ENCODE results near the gene EHBP1.
"Not testable (repeated sequence)": the region's sequence is repeated elsewhere in the genome, so short reads cannot be mapped to it uniquely, and the experiment has no call there.

EHBP1 gene

GRCh38 chr2:62705859-62706720, 577 bp downstream of the EHBP1 start:
- peak in 1 of 3 donors; percentile 22 for DNase-seq (ENCODE audit: low read depth in 3 of 3)

GRCh38 chr2:62706721-62707521, 1.4 kb downstream of the EHBP1 start:
- no peak for DNase-seq (ENCODE audit: low read depth in 3 of 3)

GRCh38 chr2:62708751-62709150, 3.2 kb downstream of the EHBP1 start:
- DNase-seq (ENCODE audit: low read depth in 3 of 3), result no peak

- DNase-seq (ENCODE audit: low read depth in 3 of 3), result no peak
Observed at GRCh38 chr2:62711832-62712494, 6.5 kb downstream of the EHBP1 start.

GRCh38 chr2:62713196-62713595, 7.7 kb downstream of the EHBP1 start:
- DNase-seq (ENCODE audit: low read depth in 3 of 3), result not testable (repeated sequence)

- DNase-seq (ENCODE audit: low read depth in 3 of 3), result no peak
Observed at GRCh38 chr2:62713837-62714236, 8.3 kb downstream of the EHBP1 start.

GRCh38 chr2:62716768-62717167, 11.3 kb downstream of the EHBP1 start:
- DNase-seq (ENCODE audit: low read depth in 3 of 3), result no peak

GRCh38 chr2:62717503-62718081, 12.1 kb downstream of the EHBP1 start:
- no peak for DNase-seq (ENCODE audit: low read depth in 3 of 3)

- DNase-seq (ENCODE audit: low read depth in 3 of 3), result no peak
Observed at GRCh38 chr2:62718225-62718822, 12.8 kb downstream of the EHBP1 start.

GRCh38 chr2:62719757-62720156, 14.2 kb downstream of the EHBP1 start:
- no peak for DNase-seq (ENCODE audit: low read depth in 3 of 3)

GRCh38 chr2:62722679-62723078, 17.2 kb downstream of the EHBP1 start:
- DNase-seq (ENCODE audit: low read depth in 3 of 3), result no peak

- no peak for DNase-seq (ENCODE audit: low read depth in 3 of 3)
Observed at GRCh38 chr2:62723253-62723652, 17.7 kb downstream of the EHBP1 start.

GRCh38 chr2:62724106-62724505, 18.6 kb downstream of the EHBP1 start:
- DNase-seq (ENCODE audit: low read depth in 3 of 3), result no peak

- peak in 1 of 3 donors; percentile 9 for DNase-seq (ENCODE audit: low read depth in 3 of 3)
Observed at GRCh38 chr2:62724886-62725711, 19.6 kb downstream of the EHBP1 start.

GRCh38 chr2:62725712-62726055, 20.2 kb downstream of the EHBP1 start:
- no peak for DNase-seq (ENCODE audit: low read depth in 3 of 3)

GRCh38 chr2:62727259-62727867, 21.9 kb downstream of the EHBP1 start:
- DNase-seq (ENCODE audit: low read depth in 3 of 3), result no peak

- no peak for DNase-seq (ENCODE audit: low read depth in 3 of 3)
Observed at GRCh38 chr2:62727876-62728566, 22.5 kb downstream of the EHBP1 start.

GRCh38 chr2:62731275-62731674, 25.8 kb downstream of the EHBP1 start:
- no peak for DNase-seq (ENCODE audit: low read depth in 3 of 3)

- DNase-seq (ENCODE audit: low read depth in 3 of 3), result no peak
Observed at GRCh38 chr2:62732262-62732777, 26.8 kb downstream of the EHBP1 start.

Measured in stimulated activated CD4-positive, alpha-beta T cell treated with anti-CD3 and anti-CD28 coated beads, TNF-alpha, amount 100 ng/mL, for 48 hours (primary cell).